GM23338 (cell line): Measurements from ENCODE around the gene PSMG1. TPM values are rescaled to one million over a fixed set of nuclear protein-coding genes. Genes with fewer than 3 reads are reported as not detected.

Experiments
- ATAC-seq: fragments of 200-7000 bp; cut with Tn5 transposase; 3 replicates; pipeline ENCODE4 v1.9.1; 2020
- DNase-seq: peaks from one replicate; pipeline ENCODE4 v3.0.0-alpha.2; 2015; ENCODE audit warnings: low spot score
- H2AFZ ChIP-seq: fragments of 200-600 bp; sonication (generic); 2 replicates; pipeline ENCODE4 v1.8.0; 2016; ENCODE audit warnings: antibody characterized with exemption, mild to moderate bottlenecking, moderate library complexity
- H3F3A ChIP-seq: fragments of 200-600 bp; sonication (generic); replicated peaks from 2 replicates; pipeline ENCODE4 v1.8.0; 2017; ENCODE audit warnings: antibody characterized with exemption, mixed run types, low read depth
- H3K27ac ChIP-seq: fragments of 200-600 bp; sonication (generic); 2 replicates; pipeline ENCODE4 v1.6.1; 2016; ENCODE audit warnings: low read depth
- H3K27me3 ChIP-seq: fragments of 200-600 bp; sonication (generic); 2 replicates; pipeline ENCODE4 v1.8.0; 2016; ENCODE audit warnings: mild to moderate bottlenecking, mixed run types, moderate library complexity; ENCODE audit not compliant: insufficient read depth
- H3K36me3 ChIP-seq: fragments of 200-600 bp; sonication (generic); 2 replicates; pipeline ENCODE4 v1.8.0; 2016; ENCODE audit warnings: mild to moderate bottlenecking; ENCODE audit not compliant: insufficient read depth
- H3K4me1 ChIP-seq: fragments of 200-600 bp; sonication (generic); 2 replicates; pipeline ENCODE4 v1.8.0; 2016; ENCODE audit warnings: mild to moderate bottlenecking, moderate library complexity; ENCODE audit not compliant: insufficient read depth
- H3K4me2 ChIP-seq: fragments of 200-600 bp; sonication (generic); 2 replicates; pipeline ENCODE4 v1.7.1; 2017; ENCODE audit warnings: mixed run types
- H3K4me3 ChIP-seq: fragments of 200-600 bp; sonication (generic); 2 replicates; pipeline ENCODE4 v1.6.1; 2016; ENCODE audit warnings: mixed run types
- H3K79me2 ChIP-seq: fragments of 200-600 bp; sonication (generic); replicated peaks from 2 replicates; pipeline ENCODE4 v1.8.0; 2017; ENCODE audit warnings: mild to moderate bottlenecking; ENCODE audit not compliant: insufficient read depth
- H3K9me2 ChIP-seq: fragments of 200-600 bp; sonication (generic); 2 replicates; pipeline ENCODE4 v1.8.0; 2017; ENCODE audit not compliant: insufficient read depth
- H4K20me1 ChIP-seq: fragments of 200-600 bp; sonication (generic); replicated peaks from 2 replicates; pipeline ENCODE4 v1.8.0; 2017; ENCODE audit warnings: mild to moderate bottlenecking; ENCODE audit not compliant: insufficient read depth
- H3K27ac Mint-ChIP-seq: 2 replicates; pipeline ENCODE4 v1.8.0; 2020; ENCODE audit warnings: inconsistent platforms, mild to moderate bottlenecking, moderate library complexity, mixed read lengths
- H3K27me3 Mint-ChIP-seq: 3 replicates; pipeline ENCODE4 v1.8.0; 2022; ENCODE audit warnings: low read depth, mild to moderate bottlenecking, moderate library complexity, mixed read lengths, inconsistent platforms; ENCODE audit not compliant: insufficient read depth, poor library complexity
- H3K36me3 Mint-ChIP-seq: 3 replicates; pipeline ENCODE4 v1.8.0; 2021; ENCODE audit warnings: low read depth, mild to moderate bottlenecking, inconsistent platforms, moderate library complexity, mixed read lengths
- H3K4me1 Mint-ChIP-seq: 3 replicates; pipeline ENCODE4 v1.8.0; 2020; ENCODE audit warnings: mild to moderate bottlenecking, inconsistent platforms, mixed read lengths
- H3K4me3 Mint-ChIP-seq: 3 replicates; pipeline ENCODE4 v1.8.0; 2021; ENCODE audit warnings: moderate library complexity, mild to moderate bottlenecking, inconsistent platforms, mixed read lengths
- H3K9me3 Mint-ChIP-seq: 3 replicates; pipeline ENCODE4 v1.8.0; 2020; ENCODE audit warnings: moderate library complexity, mild to moderate bottlenecking, inconsistent platforms, mixed read lengths
- CREB1 ChIP-seq: fragments of 250-450 bp; sonication (Bioruptor Pico); IDR thresholded peaks from 2 replicates; pipeline ENCODE4 v1.5.0; 2020; ENCODE audit warnings: low read depth, mild to moderate bottlenecking, moderate library complexity
- EZH2 ChIP-seq: fragments of 200-600 bp; sonication (generic); IDR thresholded peaks from one replicate; pipeline ENCODE4 v1.8.0; 2017; ENCODE audit warnings: antibody characterized with exemption, mild to moderate bottlenecking, low read depth; ENCODE audit not compliant: unreplicated experiment
- EZH2phosphoT487 ChIP-seq: fragments of 200-600 bp; sonication (generic); IDR thresholded peaks from one replicate; pipeline ENCODE4 v1.8.1; 2018; ENCODE audit warnings: antibody characterized with exemption; ENCODE audit not compliant: unreplicated experiment
- JUNB ChIP-seq: IDR thresholded peaks from one replicate; pipeline ENCODE4 v1.6.1; 2016; ENCODE audit warnings: antibody characterized with exemption; ENCODE audit not compliant: unreplicated experiment
- NANOG ChIP-seq: IDR thresholded peaks from 2 replicates; pipeline ENCODE4 v1.6.1; 2016; ENCODE audit warnings: antibody characterized with exemption, borderline replicate concordance
- POLR2AphosphoS5 ChIP-seq: IDR thresholded peaks from 2 replicates; pipeline ENCODE4 v1.6.1; 2016; ENCODE audit warnings: antibody characterized with exemption, low read depth
- STAT1 ChIP-seq: IDR thresholded peaks from one replicate; pipeline ENCODE4 v1.6.1; 2016; ENCODE audit warnings: antibody characterized with exemption; ENCODE audit not compliant: unreplicated experiment
- ZNF114 ChIP-seq: fragments of 250-450 bp; sonication (Bioruptor Pico); IDR thresholded peaks from 2 replicates; pipeline ENCODE4 v1.5.0; 2020; ENCODE audit warnings: mild to moderate bottlenecking, moderate library complexity
- ZNF331 ChIP-seq: fragments of 250-450 bp; sonication (Bioruptor Pico); IDR thresholded peaks from 2 replicates; pipeline ENCODE4 v1.5.0; 2020; ENCODE audit warnings: low read depth, mild to moderate bottlenecking, moderate library complexity
- polyA plus RNA-seq: library from polyadenylated mRNA; unstranded; fragments of >200 nt; fragmentation: Nextera tagmentation; extraction: Ambion mirVana; gene quantifications from 2 replicates; pipeline ENCODE4 v1.2.1, GENCODE V29; 2016
- total RNA-seq: library from RNA; depleted of rRNA; stranded (reverse); fragments of >200 nt; shearing (Covaris generic); gene quantifications from 2 replicates; pipeline ENCODE4 v1.2.3, GENCODE V29; 2014
- TF ChIP-seq, protein P1 (sequence below), 2 experiments: fragments of 200-600 bp in 1 of 2; sonication (generic) in 1 of 2; conservative IDR thresholded peaks; 2 replicates each; pipeline versions ENCODE4 v1.5.1 to v1.6.1; 2016 to 2017; ENCODE audit warnings: antibody characterized with exemption in 2 of 2, low read depth in 2 of 2, mild to moderate bottlenecking in 2 of 2, moderate library complexity in 1 of 2
- TF ChIP-seq, protein P2 (sequence below): IDR thresholded peaks from 2 replicates; pipeline ENCODE4 v1.6.1; 2016; ENCODE audit warnings: antibody characterized with exemption
- TF ChIP-seq, protein P3 (sequence below): IDR thresholded peaks from one replicate; pipeline ENCODE4 v1.6.1; 2018; ENCODE audit warnings: antibody characterized with exemption; ENCODE audit not compliant: unreplicated experiment
- TF ChIP-seq, protein P4 (sequence below): fragments of 250-450 bp; sonication (Bioruptor Pico); IDR thresholded peaks from 2 replicates; pipeline ENCODE4 v1.5.0; 2020; ENCODE audit warnings: mild to moderate bottlenecking, moderate library complexity

PSMG1 gene
- total and polyA plus RNA-seq, 2 experiments from 2014 or later, result 78.4 to 158 TPM

DNA sequence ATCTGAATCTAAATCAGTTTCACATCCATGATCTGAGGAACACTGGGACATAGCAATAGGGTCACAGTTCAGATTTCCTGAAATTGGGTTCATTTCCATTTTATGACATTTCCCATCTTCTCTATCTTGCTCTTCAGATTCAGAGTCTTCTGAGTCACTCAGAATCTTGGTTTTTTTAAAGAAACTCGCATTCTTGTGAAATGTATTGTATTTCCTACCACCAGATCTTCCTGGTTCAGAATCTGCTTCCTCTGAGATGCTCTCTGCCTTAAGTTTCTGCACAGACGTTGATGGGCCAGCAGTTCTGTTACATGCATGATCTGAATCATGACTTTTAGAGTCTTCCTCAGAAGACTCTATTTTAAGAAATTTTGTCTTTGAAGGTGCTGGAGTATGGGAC, 15.5 kb upstream of the PSMG1 start:
- H2AFZ ChIP-seq, result no peak overlapping the region
- Mint-ChIP-seq H3K4me3 (no peak overlapping the region), H3K36me3 (peaks cover 61% of the 10 kb centered on the region), H3K9me3 (no peaks in the 10 kb centered on the region), H3K4me1 (no peaks in the 10 kb centered on the region), H3K27ac (no peak overlapping the region), H3K27me3 (no peaks in the 10 kb centered on the region)
- H3K27me3 ChIP-seq, result no peaks in the 10 kb centered on the region
- no peaks in the 10 kb centered on the region for H3K9me2 ChIP-seq
- H4K20me1 ChIP-seq, result no peaks in the 10 kb centered on the region
- TF ChIP-seq NANOG (no peak), JUNB (no peak), ZNF114 (no peak), ZNF331 (CRISPR knock-in tag) (no peak), EZH2phosphoT487 (no peak), EZH2 (no peak), STAT1 (no peak), POLR2AphosphoS5 (no peak), CREB1 (CRISPR knock-in tag) (no peak)
- TF ChIP-seq, protein P1, sequence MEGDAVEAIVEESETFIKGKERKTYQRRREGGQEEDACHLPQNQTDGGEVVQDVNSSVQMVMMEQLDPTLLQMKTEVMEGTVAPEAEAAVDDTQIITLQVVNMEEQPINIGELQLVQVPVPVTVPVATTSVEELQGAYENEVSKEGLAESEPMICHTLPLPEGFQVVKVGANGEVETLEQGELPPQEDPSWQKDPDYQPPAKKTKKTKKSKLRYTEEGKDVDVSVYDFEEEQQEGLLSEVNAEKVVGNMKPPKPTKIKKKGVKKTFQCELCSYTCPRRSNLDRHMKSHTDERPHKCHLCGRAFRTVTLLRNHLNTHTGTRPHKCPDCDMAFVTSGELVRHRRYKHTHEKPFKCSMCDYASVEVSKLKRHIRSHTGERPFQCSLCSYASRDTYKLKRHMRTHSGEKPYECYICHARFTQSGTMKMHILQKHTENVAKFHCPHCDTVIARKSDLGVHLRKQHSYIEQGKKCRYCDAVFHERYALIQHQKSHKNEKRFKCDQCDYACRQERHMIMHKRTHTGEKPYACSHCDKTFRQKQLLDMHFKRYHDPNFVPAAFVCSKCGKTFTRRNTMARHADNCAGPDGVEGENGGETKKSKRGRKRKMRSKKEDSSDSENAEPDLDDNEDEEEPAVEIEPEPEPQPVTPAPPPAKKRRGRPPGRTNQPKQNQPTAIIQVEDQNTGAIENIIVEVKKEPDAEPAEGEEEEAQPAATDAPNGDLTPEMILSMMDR (conservative IDR thresholded peaks at IDR 0.05; ENCODE audit: low read depth in 2 of 2), result no peak
- TF ChIP-seq, protein P2, sequence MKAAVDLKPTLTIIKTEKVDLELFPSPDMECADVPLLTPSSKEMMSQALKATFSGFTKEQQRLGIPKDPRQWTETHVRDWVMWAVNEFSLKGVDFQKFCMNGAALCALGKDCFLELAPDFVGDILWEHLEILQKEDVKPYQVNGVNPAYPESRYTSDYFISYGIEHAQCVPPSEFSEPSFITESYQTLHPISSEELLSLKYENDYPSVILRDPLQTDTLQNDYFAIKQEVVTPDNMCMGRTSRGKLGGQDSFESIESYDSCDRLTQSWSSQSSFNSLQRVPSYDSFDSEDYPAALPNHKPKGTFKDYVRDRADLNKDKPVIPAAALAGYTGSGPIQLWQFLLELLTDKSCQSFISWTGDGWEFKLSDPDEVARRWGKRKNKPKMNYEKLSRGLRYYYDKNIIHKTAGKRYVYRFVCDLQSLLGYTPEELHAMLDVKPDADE, result no peak
- TF ChIP-seq, protein P3, sequence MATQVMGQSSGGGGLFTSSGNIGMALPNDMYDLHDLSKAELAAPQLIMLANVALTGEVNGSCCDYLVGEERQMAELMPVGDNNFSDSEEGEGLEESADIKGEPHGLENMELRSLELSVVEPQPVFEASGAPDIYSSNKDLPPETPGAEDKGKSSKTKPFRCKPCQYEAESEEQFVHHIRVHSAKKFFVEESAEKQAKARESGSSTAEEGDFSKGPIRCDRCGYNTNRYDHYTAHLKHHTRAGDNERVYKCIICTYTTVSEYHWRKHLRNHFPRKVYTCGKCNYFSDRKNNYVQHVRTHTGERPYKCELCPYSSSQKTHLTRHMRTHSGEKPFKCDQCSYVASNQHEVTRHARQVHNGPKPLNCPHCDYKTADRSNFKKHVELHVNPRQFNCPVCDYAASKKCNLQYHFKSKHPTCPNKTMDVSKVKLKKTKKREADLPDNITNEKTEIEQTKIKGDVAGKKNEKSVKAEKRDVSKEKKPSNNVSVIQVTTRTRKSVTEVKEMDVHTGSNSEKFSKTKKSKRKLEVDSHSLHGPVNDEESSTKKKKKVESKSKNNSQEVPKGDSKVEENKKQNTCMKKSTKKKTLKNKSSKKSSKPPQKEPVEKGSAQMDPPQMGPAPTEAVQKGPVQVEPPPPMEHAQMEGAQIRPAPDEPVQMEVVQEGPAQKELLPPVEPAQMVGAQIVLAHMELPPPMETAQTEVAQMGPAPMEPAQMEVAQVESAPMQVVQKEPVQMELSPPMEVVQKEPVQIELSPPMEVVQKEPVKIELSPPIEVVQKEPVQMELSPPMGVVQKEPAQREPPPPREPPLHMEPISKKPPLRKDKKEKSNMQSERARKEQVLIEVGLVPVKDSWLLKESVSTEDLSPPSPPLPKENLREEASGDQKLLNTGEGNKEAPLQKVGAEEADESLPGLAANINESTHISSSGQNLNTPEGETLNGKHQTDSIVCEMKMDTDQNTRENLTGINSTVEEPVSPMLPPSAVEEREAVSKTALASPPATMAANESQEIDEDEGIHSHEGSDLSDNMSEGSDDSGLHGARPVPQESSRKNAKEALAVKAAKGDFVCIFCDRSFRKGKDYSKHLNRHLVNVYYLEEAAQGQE, result no peak
- TF ChIP-seq, protein P4, sequence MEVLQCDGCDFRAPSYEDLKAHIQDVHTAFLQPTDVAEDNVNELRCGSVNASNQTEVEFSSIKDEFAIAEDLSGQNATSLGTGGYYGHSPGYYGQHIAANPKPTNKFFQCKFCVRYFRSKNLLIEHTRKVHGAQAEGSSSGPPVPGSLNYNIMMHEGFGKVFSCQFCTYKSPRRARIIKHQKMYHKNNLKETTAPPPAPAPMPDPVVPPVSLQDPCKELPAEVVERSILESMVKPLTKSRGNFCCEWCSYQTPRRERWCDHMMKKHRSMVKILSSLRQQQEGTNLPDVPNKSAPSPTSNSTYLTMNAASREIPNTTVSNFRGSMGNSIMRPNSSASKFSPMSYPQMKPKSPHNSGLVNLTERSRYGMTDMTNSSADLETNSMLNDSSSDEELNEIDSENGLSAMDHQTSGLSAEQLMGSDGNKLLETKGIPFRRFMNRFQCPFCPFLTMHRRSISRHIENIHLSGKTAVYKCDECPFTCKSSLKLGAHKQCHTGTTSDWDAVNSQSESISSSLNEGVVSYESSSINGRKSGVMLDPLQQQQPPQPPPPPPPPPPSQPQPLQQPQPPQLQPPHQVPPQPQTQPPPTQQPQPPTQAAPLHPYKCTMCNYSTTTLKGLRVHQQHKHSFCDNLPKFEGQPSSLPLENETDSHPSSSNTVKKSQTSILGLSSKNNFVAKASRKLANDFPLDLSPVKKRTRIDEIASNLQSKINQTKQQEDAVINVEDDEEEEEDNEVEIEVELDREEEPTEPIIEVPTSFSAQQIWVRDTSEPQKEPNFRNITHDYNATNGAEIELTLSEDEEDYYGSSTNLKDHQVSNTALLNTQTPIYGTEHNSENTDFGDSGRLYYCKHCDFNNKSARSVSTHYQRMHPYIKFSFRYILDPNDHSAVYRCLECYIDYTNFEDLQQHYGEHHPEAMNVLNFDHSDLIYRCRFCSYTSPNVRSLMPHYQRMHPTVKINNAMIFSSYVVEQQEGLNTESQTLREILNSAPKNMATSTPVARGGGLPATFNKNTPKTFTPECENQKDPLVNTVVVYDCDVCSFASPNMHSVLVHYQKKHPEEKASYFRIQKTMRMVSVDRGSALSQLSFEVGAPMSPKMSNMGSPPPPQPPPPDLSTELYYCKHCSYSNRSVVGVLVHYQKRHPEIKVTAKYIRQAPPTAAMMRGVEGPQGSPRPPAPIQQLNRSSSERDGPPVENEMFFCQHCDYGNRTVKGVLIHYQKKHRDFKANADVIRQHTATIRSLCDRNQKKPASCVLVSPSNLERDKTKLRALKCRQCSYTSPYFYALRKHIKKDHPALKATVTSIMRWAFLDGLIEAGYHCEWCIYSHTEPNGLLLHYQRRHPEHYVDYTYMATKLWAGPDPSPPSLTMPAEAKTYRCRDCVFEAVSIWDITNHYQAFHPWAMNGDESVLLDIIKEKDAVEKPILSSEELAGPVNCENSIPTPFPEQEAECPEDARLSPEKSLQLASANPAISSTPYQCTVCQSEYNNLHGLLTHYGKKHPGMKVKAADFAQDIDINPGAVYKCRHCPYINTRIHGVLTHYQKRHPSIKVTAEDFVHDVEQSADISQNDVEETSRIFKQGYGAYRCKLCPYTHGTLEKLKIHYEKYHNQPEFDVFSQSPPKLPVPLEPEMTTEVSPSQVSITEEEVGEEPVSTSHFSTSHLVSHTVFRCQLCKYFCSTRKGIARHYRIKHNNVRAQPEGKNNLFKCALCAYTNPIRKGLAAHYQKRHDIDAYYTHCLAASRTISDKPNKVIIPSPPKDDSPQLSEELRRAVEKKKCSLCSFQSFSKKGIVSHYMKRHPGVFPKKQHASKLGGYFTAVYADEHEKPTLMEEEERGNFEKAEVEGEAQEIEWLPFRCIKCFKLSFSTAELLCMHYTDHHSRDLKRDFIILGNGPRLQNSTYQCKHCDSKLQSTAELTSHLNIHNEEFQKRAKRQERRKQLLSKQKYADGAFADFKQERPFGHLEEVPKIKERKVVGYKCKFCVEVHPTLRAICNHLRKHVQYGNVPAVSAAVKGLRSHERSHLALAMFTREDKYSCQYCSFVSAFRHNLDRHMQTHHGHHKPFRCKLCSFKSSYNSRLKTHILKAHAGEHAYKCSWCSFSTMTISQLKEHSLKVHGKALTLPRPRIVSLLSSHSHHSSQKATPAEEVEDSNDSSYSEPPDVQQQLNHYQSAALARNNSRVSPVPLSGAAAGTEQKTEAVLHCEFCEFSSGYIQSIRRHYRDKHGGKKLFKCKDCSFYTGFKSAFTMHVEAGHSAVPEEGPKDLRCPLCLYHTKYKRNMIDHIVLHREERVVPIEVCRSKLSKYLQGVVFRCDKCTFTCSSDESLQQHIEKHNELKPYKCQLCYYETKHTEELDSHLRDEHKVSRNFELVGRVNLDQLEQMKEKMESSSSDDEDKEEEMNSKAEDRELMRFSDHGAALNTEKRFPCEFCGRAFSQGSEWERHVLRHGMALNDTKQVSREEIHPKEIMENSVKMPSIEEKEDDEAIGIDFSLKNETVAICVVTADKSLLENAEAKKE, result no peak
- no peaks in the 10 kb centered on the region for H3K79me2 ChIP-seq
- no peak overlapping the region for H3K4me2 ChIP-seq
- no peaks in the 10 kb centered on the region for H3K4me1 ChIP-seq
- DNase-seq (no peak), ATAC-seq (no peak)
- no peaks in the 10 kb centered on the region; the same call in 1 of the 2 replicates for H3F3A ChIP-seq
- peaks cover 42% of the 10 kb centered on the region for H3K36me3 ChIP-seq
- no peak overlapping the region for H3K27ac ChIP-seq
- H3K4me3 ChIP-seq, result no peak overlapping the region
